AG09309 (cell line): Measurements from ENCODE around the gene SAMD4A.

Source experiments
- DNase-seq: peaks from one replicate; pipeline ENCODE4 v3.0.0-alpha.2; 2010; ENCODE audit warnings: low read depth
- H3K4me3 ChIP-seq: 2 replicates; pipeline ENCODE4 v1.5.1; 2011; ENCODE audit warnings: mild to moderate bottlenecking, low read depth, low read length, moderate library complexity; ENCODE audit not compliant: control insufficient read depth
- CTCF ChIP-seq: IDR thresholded peaks from 2 replicates; pipeline ENCODE4 v1.5.1; 2011; ENCODE audit warnings: mild to moderate bottlenecking, low read depth, low read length, inconsistent platforms; ENCODE audit not compliant: insufficient read depth, control insufficient read depth; ENCODE audit errors: missing control alignments

Gene SAMD4A

GRCh38 chr14:54840798-54841197 is 273.9 kb downstream of the SAMD4A start:
- TF ChIP-seq CTCF, result no peak

More at GRCh38 chr14:54840798-54841197, 273.9 kb downstream of the SAMD4A start:
- no peak for DNase-seq
- H3K4me3 ChIP-seq, result no peak overlapping the region
